ENCODE results near the gene MXRA7.
"Not testable (repeated sequence)": the region's sequence is repeated elsewhere in the genome, so short reads cannot be mapped to it uniquely, and the experiment has no call there.

The MXRA7 gene

DNA sequence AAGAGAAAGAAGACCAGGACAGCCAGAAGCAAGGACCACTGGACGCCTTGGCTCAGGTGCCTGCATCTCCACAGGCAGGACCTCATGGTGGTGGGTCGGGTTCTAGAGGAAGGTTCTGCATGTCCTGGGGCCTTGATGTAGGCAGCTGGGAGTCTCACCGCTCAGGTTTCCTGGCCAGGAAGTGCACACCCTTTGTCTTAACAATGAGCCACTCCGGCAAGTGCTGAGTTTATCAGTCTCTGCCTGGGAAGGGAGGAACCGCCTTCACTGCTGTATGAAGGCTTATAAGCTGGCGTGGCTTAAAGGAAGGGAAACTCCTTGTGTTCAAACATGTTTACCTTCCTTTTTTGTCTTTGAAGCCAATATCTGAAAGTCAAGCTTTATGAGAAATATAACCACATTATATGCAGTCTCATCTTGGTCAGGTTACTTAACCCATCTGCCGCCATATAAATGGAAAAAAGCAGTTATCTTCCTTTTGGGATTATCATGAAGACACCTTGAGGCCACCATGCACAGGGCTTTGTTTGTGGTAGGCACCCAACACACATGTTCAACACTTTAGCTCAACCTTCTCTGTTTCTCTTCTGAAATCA lies 67.1 kb downstream of the MXRA7 start, which contains the start of gene ST6GALNAC1:
Gene ST6GALNAC1 (minus strand): TSS at position 205 of the 596 bp plus-strand sequence. CDS start 119 bp downstream, at position 86.
- DNase-seq (ENCODE audit: low read depth), result no peak

DNA sequence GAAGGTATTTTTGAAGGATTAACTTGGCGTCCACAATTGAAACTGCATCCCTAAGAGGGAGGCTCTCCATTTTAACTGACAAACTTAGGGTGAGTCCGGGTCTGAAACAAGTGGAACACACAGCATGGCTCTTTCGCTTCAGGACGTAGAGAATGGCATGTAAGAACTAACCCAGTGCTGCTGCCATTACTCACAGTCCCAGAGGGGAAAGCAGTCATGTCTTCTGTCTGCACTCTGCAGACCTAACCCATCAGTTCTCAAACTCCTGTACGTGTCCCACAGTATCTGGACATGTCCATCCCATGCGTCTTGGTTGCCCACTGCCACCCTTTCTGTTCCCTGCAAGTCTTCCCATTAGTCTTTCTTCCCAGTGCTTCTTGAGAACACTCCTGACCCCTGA lies 67.8 kb downstream of the MXRA7 start:
- DNase-seq (ENCODE audit: low read depth), result no peak

DNA sequence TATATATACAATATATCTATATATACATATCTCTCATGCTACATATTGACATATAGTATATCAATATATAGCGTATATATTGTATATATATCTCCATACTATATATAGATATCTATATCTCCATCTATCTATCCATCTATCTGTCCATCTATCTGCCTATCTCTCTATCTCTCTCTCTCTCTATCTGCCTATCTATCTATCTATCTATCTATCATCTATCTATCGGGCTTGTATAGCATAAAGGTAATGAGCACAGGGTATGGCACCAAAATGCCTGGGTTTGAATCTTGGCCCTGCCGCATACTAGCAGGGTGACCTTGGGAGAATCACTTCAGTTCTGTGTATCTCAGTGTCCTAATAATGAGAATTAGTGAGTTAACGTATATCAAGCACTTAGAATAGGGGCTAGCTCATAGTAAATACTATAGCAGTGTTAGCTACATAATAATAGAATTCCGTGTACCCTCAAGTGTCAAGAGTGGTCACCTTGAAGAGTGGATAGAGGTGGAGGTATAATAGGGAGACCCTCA lies 68.7 kb downstream of the MXRA7 start:
- DNase-seq (ENCODE audit: low read depth), result no peak

DNA sequence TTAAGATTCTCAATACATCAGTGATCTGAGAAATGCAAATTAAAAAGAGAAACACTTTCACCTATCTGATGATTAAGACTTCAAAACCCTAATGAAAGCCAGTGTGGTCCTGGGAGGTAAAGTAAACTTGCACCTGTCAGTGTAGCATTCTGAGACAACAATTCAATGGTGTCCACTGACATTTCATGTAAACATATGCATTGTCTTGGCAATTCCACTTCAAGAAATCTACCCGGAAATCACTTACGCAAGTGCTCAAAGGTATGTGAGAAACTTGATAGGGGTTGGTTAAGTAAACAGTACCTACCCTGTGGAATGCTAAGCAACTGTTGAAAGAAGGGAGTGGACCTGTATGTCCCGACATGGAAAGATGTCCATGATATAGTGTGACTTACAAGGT lies 69.3 kb downstream of the MXRA7 start:
- DNase-seq (ENCODE audit: low read depth), result no peak

DNA sequence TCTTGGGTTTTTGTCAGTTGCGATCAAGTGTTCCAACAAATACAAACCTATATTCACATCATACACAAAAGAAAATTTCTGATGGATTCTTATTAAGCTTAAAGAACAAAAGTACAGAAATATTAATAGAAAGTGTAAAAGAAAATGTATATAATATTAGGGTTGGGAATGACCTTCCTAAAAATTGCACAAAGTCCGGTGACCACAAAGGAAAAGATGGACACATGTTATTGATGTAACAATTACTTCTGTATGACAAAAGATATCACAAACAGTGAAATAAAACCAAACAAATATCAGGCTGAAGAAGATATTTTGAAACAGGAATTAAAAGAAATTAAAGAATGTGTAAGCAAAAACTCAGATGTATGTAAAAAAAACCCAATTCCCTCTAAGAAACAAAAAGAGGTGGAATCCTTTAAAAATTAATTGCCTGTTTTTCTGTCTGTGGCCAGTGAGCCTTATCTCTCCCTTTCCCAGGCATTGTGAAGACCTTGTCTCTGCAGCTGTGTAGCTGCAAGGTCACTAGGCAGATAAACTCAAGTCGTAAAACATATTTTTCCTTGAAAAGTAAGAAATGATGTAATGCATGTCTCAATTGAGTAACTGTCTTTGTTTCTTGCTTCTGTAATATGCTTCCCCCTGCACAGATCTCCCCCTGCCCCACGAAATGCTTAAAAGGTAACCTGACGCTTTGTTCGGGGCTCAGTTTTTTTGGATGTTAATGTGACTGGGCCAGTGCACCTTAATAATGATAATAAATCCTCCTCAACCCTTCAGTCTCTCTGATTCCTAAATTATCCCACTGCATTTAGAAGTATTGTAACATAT lies 70.0 kb downstream of the MXRA7 start:
- no peak for DNase-seq (ENCODE audit: low read depth)

DNA sequence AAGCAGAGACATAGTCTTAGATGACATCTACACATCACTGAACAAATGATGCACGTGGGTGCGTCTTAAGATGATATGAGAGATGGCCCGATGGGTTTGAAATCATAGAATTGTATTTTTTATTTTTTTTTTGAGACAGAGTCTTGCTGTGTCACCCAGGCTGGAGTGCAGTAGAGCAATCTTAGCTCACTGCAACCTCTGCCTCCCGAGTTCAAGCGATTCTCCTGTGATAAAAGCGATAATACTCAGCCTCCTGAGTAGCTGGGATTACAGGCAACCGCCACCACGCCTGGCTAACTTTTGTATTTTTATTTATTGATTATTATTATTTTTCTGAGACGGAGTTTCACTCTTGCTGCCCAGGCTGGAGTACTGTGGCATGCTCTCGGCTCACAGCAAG lies 72.5 kb downstream of the MXRA7 start:
- no peak for DNase-seq (ENCODE audit: low read depth)

DNA sequence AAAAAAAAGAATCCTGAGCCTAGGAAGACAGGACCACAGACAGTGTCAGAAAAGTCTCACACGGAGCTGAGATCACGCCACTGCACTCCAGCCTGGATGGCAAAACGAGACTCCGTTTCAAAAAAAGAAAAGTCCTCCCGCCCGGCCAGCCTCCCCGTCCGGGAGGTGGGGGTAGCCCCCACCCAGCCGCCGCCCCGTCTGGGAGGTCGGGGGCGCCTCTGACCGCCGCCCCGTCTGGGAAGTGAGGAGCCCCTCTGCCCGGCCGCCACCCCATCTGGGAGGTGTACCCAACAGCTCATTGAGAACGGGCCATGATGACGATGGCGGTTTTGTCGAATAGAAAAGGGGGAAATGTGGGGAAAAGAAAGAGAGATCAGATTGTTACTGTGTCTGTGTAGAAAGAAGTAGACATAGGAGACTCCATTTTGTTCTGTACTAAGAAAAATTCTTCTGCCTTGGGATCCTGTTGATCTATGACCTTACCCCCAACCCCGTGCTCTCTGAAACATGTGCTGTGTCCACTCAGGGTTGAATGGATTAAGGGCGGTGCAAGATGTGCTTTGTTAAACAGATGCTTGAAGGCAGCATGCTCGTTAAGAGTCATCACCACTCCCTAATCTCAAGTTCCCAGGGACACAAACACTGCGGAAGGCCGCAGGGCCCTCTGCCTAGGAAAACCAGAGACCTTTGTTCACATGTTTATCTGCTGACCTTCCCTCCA lies 74.1 kb downstream of the MXRA7 start:
- DNase-seq (ENCODE audit: low read depth), result not testable (repeated sequence)

DNA sequence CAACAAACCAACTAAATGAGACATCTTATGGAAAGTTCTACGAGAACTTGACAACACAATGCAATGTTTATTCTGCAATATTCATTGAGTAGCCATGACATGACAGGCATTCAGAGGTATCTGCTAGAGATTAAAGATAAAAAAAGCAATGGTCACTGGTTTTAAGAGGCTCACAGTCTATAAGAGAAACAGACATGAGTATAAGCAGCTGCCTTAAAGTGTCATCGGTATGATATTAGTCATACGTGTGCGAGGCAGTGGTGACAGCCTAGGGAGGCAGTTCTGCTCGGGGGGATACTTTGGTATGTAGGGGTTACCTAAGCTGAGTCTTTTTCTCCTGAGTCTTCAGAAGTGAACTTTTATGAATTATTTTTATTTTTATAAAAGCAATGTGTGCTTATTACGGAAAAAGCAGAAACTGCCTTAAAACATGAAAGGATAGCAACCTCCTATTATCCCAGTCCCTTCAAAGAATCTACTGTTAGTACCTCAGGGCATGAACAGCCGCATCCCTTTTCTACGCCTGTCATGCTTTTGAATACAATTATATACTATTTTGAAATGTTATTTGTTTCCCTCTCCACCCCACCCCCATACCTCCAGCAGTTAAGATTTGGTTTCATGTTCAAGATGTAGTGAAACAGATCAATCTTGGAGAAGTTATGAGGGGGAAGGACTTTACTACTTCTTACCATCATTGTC lies 75.0 kb downstream of the MXRA7 start:
- no peak for DNase-seq (ENCODE audit: low read depth)

DNA sequence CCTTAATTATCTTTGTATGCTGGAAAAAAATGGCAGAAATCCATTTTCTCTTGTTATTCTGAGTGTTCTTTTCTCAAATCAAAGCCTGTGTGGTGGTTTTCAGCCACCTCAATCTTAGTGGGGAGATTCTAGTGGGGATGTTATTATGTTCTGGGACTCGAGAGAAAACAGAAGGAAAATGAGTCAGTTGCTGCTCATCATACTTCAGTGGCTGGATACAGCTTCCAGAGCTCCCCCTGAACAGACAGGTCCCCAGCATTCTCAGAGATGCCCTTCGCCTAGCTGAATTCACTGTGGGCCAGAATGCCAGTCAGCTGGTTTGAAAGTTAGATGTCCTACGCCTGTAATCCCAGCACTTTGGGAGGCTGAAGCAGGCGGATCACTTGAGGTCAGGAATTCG lies 75.7 kb downstream of the MXRA7 start:
- no peak for DNase-seq (ENCODE audit: low read depth)

DNA sequence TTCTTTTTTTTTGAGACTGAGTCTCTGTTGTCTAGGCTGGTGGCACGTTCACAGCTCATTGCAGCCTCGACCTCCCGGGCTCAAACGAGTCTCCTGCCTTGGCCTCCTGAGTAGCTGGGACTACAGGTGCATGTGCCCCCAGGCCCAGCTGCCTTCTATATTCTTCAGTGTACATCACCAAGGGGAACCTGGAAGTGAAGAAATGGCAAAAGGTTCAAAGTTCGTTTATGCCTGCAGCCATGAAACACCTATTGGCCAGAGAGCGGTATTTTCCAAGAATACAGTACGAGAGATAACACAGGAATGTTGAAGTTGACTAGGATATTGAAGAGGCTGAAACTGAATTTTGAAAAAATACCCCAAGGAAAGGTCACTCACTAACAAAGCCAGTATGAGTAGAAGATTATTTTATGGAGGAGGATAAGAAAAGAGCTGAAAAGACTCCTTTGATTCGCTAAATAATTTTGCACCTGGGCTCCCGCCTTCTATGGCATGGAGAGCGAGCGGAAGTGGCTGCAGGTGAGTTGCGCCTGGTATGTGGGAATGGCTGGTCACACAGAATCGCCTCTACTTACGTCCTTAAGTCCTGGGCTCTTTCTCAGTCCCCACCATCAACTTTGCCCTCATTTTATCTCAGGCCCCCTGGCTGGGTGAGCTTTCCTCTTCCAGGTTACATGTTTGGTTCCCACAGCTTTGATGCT lies 77.0 kb downstream of the MXRA7 start:
- DNase-seq (ENCODE audit: low read depth), result no peak

DNA sequence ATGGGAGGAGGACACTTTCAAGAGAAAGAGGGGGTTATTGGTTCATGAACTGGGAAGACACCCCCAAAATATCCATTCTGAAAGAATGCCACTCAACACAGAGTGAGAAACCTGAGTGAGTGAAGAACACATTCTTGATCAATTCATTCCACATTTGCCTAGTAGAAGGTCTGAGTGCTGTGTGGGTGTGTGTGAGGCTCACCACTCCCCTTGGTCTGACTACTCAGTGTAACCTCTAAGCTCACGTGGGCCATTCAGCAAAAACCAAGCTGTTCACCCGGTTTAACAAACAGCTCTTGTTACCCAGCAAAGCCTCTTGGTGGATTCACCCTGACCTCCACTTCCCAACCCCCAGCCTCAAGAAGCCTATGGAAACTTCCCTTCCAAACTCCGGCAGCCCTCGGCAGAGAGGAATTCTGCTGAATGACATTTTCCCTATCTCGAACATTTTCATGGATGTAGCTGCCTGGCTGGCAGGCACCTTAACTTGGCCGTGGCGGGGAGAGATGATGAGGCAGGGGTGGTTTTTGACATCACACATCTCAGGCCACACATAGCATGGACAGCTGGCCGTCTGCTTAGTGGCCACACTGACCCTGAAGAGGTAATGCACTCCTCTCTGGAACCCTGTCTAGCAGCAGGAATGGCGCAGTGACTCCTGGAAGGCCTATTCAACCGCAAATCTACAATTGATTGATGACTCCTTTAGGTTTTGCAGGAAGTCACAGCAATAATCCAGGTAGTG lies 78.8 kb downstream of the MXRA7 start:
- DNase-seq (ENCODE audit: low read depth), result no peak

DNA sequence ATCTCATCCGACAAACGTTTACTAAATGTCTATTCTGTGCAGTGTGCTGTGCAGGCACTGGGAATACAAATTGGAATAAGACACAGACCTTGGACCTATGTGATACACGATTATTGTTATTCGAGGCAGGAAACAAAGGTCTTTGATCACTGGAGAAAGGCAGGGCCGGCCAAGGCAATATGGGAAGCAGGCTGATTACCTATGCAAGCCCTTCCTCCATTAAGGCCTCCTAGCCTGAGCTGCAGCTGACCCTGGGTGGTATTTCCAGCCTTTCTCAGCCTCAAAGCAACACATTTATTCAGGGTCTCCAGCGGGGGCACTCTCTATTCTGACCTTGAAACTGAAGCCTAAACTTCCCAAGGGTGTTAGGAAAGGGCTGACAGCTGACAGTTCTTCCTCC lies 80.6 kb downstream of the MXRA7 start:
- DNase-seq (ENCODE audit: low read depth), result no peak

All from activated gamma-delta T cell treated with anti-CD3 and anti-CD28 coated beads, Interleukin-2, amount 50 U/mL, for 16 hours (primary cell).